NT2/D1 (cell line): ENCODE results near the gene PRKCSH.

ENCODE experiments used
- SUZ12 ChIP-seq: IDR thresholded peaks from 2 replicates; pipeline ENCODE4 v1.6.1; 2011; ENCODE audit not compliant: insufficient read length, insufficient read depth; ENCODE audit errors: extremely low read depth
- YY1 ChIP-seq: IDR thresholded peaks from 2 replicates; pipeline ENCODE4 v1.6.1; 2011; ENCODE audit not compliant: insufficient read length, insufficient read depth
- ZNF274 ChIP-seq: IDR thresholded peaks from 2 replicates; pipeline ENCODE4 v1.6.1; 2011; ENCODE audit warnings: mild to moderate bottlenecking, low read depth, low read length

GRCh38 chr19:11446271-11446651, 10.8 kb downstream of the PRKCSH start:
- no peak for TF ChIP-seq SUZ12
- TF ChIP-seq ZNF274, result no peak
- TF ChIP-seq YY1, result no peak
